ENCODE data around the gene TCF7. TPM values are rescaled to one million over a fixed set of nuclear protein-coding genes. Genes with fewer than 3 reads are reported as not detected.

The TCF7 gene
- polyA plus RNA-seq, 1 donor from 2014 or later = 0.15 TPM

DNA sequence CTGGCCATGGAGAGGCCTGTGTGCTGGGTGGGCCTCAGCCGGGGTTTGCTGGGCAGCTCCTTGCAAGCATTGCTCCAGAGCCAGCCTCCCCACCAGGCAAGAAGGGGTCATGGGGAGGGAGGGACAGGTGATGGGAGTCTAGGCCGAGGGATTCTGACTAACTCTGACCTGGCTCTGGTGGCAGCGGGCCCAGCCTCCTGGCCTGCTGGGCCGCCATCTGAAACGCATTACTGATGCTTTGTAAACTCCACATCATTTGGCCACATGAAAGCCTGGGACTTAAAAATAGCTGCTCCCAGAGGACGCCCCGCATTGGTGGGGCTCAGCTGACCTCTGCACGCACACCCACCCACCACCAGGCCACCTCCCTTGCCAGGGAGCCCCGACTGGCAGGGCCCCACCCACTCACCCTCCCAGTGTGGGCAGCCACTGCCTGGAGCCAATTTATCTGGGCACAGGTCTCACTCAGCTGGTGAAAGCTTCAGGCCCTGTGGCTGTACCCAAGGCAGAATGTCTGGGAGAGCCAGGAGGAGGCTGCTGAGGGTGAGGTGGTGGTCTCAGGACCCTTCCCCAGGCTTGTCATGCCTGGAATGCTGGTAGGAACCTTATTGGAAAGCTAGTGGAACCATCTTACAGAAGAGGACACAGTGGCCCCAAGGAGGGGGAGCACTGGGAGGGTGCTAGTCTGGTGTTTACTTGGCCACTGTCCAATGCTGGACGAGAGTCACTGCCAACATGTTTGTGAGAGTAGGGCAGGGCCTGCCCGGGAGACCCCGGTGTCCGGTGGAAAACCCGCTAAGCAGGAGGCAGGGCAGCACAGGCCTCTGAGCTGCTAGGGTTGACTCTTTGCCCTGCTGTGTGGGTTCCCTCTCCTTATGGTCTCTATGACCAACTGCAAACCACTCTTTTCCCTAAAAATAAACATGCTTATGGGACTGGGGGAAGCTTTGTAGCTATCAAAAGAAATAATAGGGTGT is 10.8 kb downstream of the TCF7 start:
- Histone ChIP-seq H3K9me2 (ENCODE audit: insufficient read depth, low read length) (no peaks in the 10 kb centered on the region), H3F3A (ENCODE audit: insufficient read depth, low read length, poor library complexity, severe bottlenecking) (no peaks in the 10 kb centered on the region), H3K79me2 (replicated peaks; ENCODE audit: insufficient read depth, low read length) (no peaks in the 10 kb centered on the region), H3K27ac (ENCODE audit: low read length) (no peak overlapping the region), H3K9me3 (ENCODE audit: low read length) (no peaks in the 10 kb centered on the region), H3K4me3 (ENCODE audit: low read length) (no peak overlapping the region), H2AFZ (ENCODE audit: low read depth, low read length) (no peak overlapping the region), H3K27me3 (ENCODE audit: insufficient read depth, low read depth, low read length) (no peaks in the 10 kb centered on the region), H3K9ac (ENCODE audit: low read length) (no peak overlapping the region), H4K20me1 (ENCODE audit: insufficient read depth) (no peaks in the 10 kb centered on the region), H3K36me3 (ENCODE audit: insufficient read depth, low read length) (no peaks in the 10 kb centered on the region), H3K4me2 (ENCODE audit: low read length) (no peak overlapping the region)
- TF ChIP-seq EP300 (conservative IDR thresholded peaks at IDR 0.05; ENCODE audit: poor library complexity, severe bottlenecking) (no peak), EZH2 (IDR thresholded peaks at IDR 0.05; ENCODE audit: borderline replicate concordance, insufficient read depth, low read length, poor library complexity, severe bottlenecking) (no peak), SMC3 (conservative IDR thresholded peaks at IDR 0.05; ENCODE audit: poor library complexity) (no peak), REST (IDR thresholded peaks at IDR 0.05; ENCODE audit: borderline replicate concordance) (no peak), CTCF (IDR thresholded peaks at IDR 0.05; ENCODE audit: poor library complexity, severe bottlenecking) (no peak), RAD21 (conservative IDR thresholded peaks at IDR 0.05) (no peak), TAF1 (IDR thresholded peaks at IDR 0.05; ENCODE audit: low read depth) (no peak), MXI1 (conservative IDR thresholded peaks at IDR 0.05; ENCODE audit: poor library complexity, severe bottlenecking) (no peak), POLR2AphosphoS5 (IDR thresholded peaks at IDR 0.05) (no peak)

DNA sequence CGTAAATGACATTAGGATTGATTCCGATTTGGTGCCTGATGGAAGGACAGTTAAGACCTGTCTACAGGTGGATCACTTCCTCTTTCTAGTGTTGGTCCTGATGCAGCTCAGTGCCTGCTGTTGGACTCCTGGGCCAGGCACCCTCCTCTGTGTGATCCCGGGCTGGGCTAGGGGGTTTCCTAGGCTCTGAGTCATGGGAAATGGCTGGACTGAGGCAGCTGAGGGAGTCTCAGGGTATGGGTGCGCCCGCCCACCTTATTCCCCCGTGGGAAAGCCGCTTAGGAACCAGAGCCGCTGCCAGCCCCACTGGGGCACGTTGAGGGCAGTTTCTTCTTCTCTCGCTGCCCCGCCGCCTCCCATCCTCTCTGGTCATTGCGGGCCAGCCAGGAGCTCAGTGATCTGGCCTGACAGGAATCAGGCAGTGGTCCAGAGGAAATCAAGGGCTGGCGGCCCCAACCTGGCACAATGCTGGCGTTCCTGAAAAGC is 12.9 kb downstream of the TCF7 start:
- H2AFZ ChIP-seq (ENCODE audit: low read depth, low read length) = no peak overlapping the region
- no peak overlapping the region for H3K4me3 ChIP-seq (ENCODE audit: low read length)
- H3K4me2 ChIP-seq (ENCODE audit: low read length) = no peak overlapping the region
- no peaks in the 10 kb centered on the region for H4K20me1 ChIP-seq (ENCODE audit: insufficient read depth)
- no peaks in the 10 kb centered on the region for H3K9me2 ChIP-seq (ENCODE audit: insufficient read depth, low read length)
- H3K27me3 ChIP-seq (ENCODE audit: insufficient read depth, low read depth, low read length) = no peaks in the 10 kb centered on the region
- H3K9ac ChIP-seq (ENCODE audit: low read length) = no peak overlapping the region
- no peaks in the 10 kb centered on the region for H3K36me3 ChIP-seq (ENCODE audit: insufficient read depth, low read length)
- H3K27ac ChIP-seq (ENCODE audit: low read length) = no peak overlapping the region
- no peaks in the 10 kb centered on the region for H3F3A ChIP-seq (ENCODE audit: insufficient read depth, low read length, poor library complexity, severe bottlenecking)
- no peaks in the 10 kb centered on the region for H3K9me3 ChIP-seq (ENCODE audit: low read length)
- H3K79me2 ChIP-seq (replicated peaks; ENCODE audit: insufficient read depth, low read length) = no peaks in the 10 kb centered on the region
- no peak for TF ChIP-seq RAD21 (conservative IDR thresholded peaks at IDR 0.05)
- TF ChIP-seq POLR2AphosphoS5 (IDR thresholded peaks at IDR 0.05) = no peak
